ENCODE measurements around the gene GRB2.
"Not testable (repeated sequence)": the region's sequence is repeated elsewhere in the genome, so short reads cannot be mapped to it uniquely, and the experiment has no call there.

GRB2 gene

GRCh38 chr17:75384751-75385150, 20.7 kb downstream of the GRB2 start:
- DNase-seq, result no peak

GRCh38 chr17:75383842-75384195, 21.7 kb downstream of the GRB2 start:
- no peak for DNase-seq

GRCh38 chr17:75380750-75381149, 24.7 kb downstream of the GRB2 start:
- no peak for DNase-seq

GRCh38 chr17:75380315-75380714, 25.2 kb downstream of the GRB2 start:
- no peak for DNase-seq

GRCh38 chr17:75379426-75379825, 26.1 kb downstream of the GRB2 start:
- not testable (repeated sequence) for DNase-seq

- no peak for DNase-seq
Observed at GRCh38 chr17:75373280-75373679, 32.2 kb downstream of the GRB2 start.

GRCh38 chr17:75371981-75372380, 33.5 kb downstream of the GRB2 start:
- no peak for DNase-seq

GRCh38 chr17:75371339-75371738, 34.1 kb downstream of the GRB2 start:
- no peak for DNase-seq

- no peak for DNase-seq
Observed at GRCh38 chr17:75370286-75370915, 35.1 kb downstream of the GRB2 start.

GRCh38 chr17:75367838-75368789, 37.4 kb downstream of the GRB2 start:
- peak; percentile 16 for DNase-seq

- DNase-seq, result no peak
Observed at GRCh38 chr17:75367312-75367711, 38.2 kb downstream of the GRB2 start.

- DNase-seq, result no peak
Observed at GRCh38 chr17:75366432-75366831, 39.0 kb downstream of the GRB2 start.

- DNase-seq, result no peak
Observed at GRCh38 chr17:75365931-75366275, 39.6 kb downstream of the GRB2 start.

GRCh38 chr17:75365009-75365930, 40.2 kb downstream of the GRB2 start:
- no peak for DNase-seq

GRCh38 chr17:75364078-75364477, 41.4 kb downstream of the GRB2 start:
- no peak for DNase-seq

- no peak for DNase-seq
Observed at GRCh38 chr17:75361996-75362395, 43.5 kb downstream of the GRB2 start.

- DNase-seq, result no peak
Observed at GRCh38 chr17:75361344-75361743, 44.1 kb downstream of the GRB2 start.

GRCh38 chr17:75356260-75356937, 49.1 kb downstream of the GRB2 start:
- DNase-seq, result no peak

GRCh38 chr17:75353176-75353575, 52.3 kb downstream of the GRB2 start:
- no peak for DNase-seq

GRCh38 chr17:75352079-75352569, 53.4 kb downstream of the GRB2 start:
- peak; percentile 22 for DNase-seq

GRCh38 chr17:75350706-75351105, 54.8 kb downstream of the GRB2 start:
- no peak for DNase-seq

- DNase-seq, result no peak
Observed at GRCh38 chr17:75350029-75350428, 55.4 kb downstream of the GRB2 start.

- no peak for DNase-seq
Observed at GRCh38 chr17:75349589-75349988, 55.9 kb downstream of the GRB2 start.

Measured in retina (tissue), 1 donor.